Activated T-cell treated with anti-CD3 and anti-CD28 coated beads, Interleukin-2, amount 50 U/mL, for 72 hours (primary cell): ENCODE results near the gene SENP1. TPM values are rescaled to one million over a fixed set of nuclear protein-coding genes. Genes with fewer than 3 reads are reported as not detected.

Experiments
- ATAC-seq, 2 donors: fragments of 150-1000 bp; cut with Tn5 transposase; replicated peaks in 1 of 2; 2 replicates each; pipeline ENCODE4 v1.10.0; 2021; ENCODE audit warnings: moderate library complexity in 2 of 2, mild to moderate bottlenecking in 1 of 2
- DNase-seq, 2 donors: peaks; one replicate each; pipeline ENCODE4 v3.0.0; 2021 to 2022; ENCODE audit warnings: mixed read lengths in 1 of 2
- H3K27ac Mint-ChIP-seq: one replicate; pipeline ENCODE4 v1.8.0; 2022; ENCODE audit warnings: mild to moderate bottlenecking, moderate library complexity, mixed read lengths
- H3K27me3 Mint-ChIP-seq: one replicate; pipeline ENCODE4 v1.8.0; 2022; ENCODE audit warnings: low read depth, mixed read lengths
- H3K36me3 Mint-ChIP-seq, 2 donors: one replicate each; pipeline ENCODE4 v1.8.0; 2022; ENCODE audit warnings: mixed read lengths in 2 of 2, mild to moderate bottlenecking in 1 of 2; ENCODE audit not compliant: insufficient read depth in 2 of 2
- H3K4me1 Mint-ChIP-seq: one replicate; pipeline ENCODE4 v1.8.0; 2022; ENCODE audit warnings: low read depth, mixed read lengths
- H3K4me3 Mint-ChIP-seq, 2 donors: one replicate each; pipeline ENCODE4 v1.8.0; 2022; ENCODE audit warnings: mild to moderate bottlenecking in 2 of 2, mixed read lengths in 2 of 2, moderate library complexity in 2 of 2
- H3K9me3 Mint-ChIP-seq, 2 donors: one replicate each; pipeline ENCODE4 v1.8.0; 2022; ENCODE audit warnings: mixed read lengths in 2 of 2
- total RNA-seq, 2 donors: library from RNA; stranded (reverse); gene quantifications; one replicate each; pipeline ENCODE4 v1.2.3, GENCODE V29; 2022

Gene SENP1
- total RNA-seq, result 10 to 100 TPM; 58.4 to 68.7 TPM

GRCh38 chr12:48105867-48106680 is at the start of gene SENP1:
TSS of gene SENP1 (minus strand) at chr12:48106079. CDS start at chr12:48101472, 4,607 bp downstream.
- DNase-seq, result peak; percentile 91 to 92
- Mint-ChIP-seq H3K9me3 (no peaks in the 10 kb centered on the region), H3K27ac (peak within 1 kb of the TSS; percentile 94), H3K4me1 (peaks cover 52% of the 10 kb centered on the region), H3K36me3 (peaks cover 4% of the 10 kb centered on the region in 2 donors), H3K4me3 (peak within 1 kb of the TSS; percentile 90 to 97), H3K27me3 (no peaks in the 10 kb centered on the region)
- peak; percentile 89 to 90 for ATAC-seq

DNA sequence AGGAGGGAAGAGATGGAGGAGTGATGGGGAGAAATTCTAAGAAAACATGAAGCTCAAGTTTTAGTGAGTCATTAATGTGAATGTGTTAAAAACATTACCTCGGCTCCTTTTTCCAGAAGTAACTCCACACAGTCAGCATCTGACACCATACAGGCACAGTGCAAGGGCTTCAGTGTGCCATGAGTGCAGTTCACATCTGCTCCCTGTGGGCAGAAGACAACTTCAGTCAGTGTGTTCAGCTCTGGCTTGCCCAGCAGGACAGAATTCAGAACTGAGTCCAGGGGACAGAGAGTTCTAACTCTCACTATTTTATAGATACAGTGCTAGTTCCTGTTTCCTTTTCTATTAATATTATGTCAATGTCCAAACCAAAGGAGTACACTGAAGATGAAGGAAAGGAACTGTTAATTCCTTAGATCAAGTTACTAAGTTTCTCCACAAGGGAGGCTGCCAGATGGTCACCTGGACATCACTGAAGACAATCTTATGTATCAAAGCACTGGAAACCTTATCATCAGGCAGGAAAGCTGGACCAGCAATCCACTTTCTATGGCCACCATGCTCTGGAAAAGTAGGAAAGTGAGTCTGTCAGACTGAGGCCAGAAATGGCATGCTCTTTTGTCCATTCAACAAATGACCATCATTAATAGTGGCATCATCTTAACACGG is 45.4 kb upstream of the SENP1 start:
- Mint-ChIP-seq H3K4me3 (no peak overlapping the region), H3K4me1 (peaks cover 32% of the 10 kb centered on the region), H3K27ac (no peak overlapping the region), H3K9me3 (no peaks in the 10 kb centered on the region), H3K36me3 (peaks cover 2 to 24% of the 10 kb centered on the region in 2 donors), H3K27me3 (no peaks in the 10 kb centered on the region)
- ATAC-seq, result peak in 1 of 2 donors; percentile 35
- no peak for DNase-seq

DNA sequence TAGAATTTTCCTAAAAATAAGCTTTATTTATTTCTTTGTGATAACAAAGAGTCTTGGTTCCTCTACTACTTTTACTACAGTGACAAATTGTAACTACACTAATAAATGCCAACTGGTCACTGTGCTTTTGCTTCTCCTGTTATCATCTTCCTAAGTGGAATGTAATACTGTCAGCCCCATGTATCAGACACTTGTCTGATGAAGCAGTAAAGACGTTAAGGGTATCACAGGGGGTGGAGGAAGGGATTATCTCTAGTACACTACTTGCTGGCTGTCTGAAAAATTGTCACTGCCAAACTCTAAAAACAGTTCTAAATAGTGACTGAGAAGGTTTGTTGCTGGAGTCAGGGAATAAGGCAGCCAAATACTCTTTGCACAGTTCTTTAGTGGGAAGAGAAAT is 40.1 kb upstream of the SENP1 start:
- no peak overlapping the region for H3K4me3 Mint-ChIP-seq
- H3K27me3 Mint-ChIP-seq, result no peaks in the 10 kb centered on the region
- H3K4me1 Mint-ChIP-seq, result peaks cover 3% of the 10 kb centered on the region
- no peak for DNase-seq
- ATAC-seq, result no peak
- no peaks in the 10 kb centered on the region for H3K9me3 Mint-ChIP-seq
- peaks cover 0 to 24% of the 10 kb centered on the region in 2 donors for H3K36me3 Mint-ChIP-seq
- no peak overlapping the region for H3K27ac Mint-ChIP-seq

DNA sequence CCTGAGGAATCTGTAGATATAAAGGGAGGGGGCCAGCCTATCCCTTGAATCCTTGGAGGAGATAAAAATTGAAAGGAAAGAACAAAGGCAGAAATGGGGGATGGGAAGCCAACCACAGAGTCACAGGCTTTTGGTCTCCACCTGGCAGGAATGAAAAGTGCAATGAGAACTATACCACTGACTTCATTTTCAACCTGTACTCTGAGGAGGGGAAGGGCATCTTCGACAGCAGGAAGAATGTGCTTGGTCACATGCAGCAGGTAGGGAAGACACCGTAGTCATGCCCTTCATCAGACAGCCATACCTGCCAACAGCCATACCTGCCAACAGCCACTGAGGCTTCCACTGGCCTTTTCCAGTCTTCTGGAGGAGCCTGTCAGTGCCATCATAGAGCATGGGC is 38.0 kb upstream of the SENP1 start:
- peak overlapping the region; percentile 39 for H3K27ac Mint-ChIP-seq
- H3K27me3 Mint-ChIP-seq, result no peaks in the 10 kb centered on the region
- DNase-seq (no peak), ATAC-seq (no peak)
- H3K9me3 Mint-ChIP-seq, result no peaks in the 10 kb centered on the region
- no peak overlapping the region for H3K4me3 Mint-ChIP-seq
- H3K36me3 Mint-ChIP-seq, result peaks cover 0 to 18% of the 10 kb centered on the region in 2 donors
- H3K4me1 Mint-ChIP-seq, result peaks cover under 1% of the 10 kb centered on the region

DNA sequence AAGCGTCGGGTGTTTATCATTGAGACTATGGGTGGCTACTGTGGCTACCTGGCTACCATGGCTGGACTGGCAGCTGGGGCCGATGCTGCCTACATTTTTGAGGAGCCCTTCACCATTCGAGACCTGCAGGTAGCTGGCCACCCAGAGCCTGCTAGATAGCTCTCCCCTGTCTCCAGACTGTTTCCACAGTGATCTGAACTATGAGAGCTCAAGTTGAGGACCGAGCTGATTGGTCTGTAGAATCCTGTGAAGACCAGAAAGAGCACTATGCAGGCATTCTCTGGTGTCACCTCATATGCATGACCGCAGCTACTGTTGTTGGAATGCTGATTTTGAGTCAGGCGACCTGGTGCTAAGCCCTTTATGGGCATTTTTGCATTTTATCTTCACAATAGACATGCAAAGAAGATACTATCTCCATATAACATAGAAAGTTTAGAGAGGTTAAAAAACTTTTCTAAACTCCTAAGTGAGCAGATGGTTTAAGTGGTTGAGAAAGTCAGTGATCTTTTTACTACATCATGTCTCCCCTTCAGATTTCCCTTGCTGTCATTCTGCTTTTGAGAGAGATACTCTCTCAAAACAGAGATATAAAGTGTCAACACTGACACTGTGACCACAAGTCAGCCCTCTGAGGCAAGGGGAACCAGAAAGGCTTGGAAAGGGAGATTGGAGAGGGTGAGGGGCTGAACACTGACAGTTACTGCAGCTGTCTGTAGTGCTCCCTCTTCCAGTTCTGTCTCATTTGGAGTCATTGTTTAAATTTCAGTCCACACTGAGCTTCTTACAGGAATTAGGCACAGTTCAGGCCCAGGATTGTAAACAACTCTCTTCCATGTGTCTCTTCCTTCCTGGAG is 37.2 kb upstream of the SENP1 start:
- H3K27ac Mint-ChIP-seq, result peak overlapping the region; percentile 39
- no peaks in the 10 kb centered on the region for H3K9me3 Mint-ChIP-seq
- H3K36me3 Mint-ChIP-seq, result peaks cover 0 to 15% of the 10 kb centered on the region in 2 donors
- H3K4me1 Mint-ChIP-seq, result no peaks in the 10 kb centered on the region
- H3K27me3 Mint-ChIP-seq, result no peaks in the 10 kb centered on the region
- DNase-seq (no peak), ATAC-seq (no peak)
- no peak overlapping the region for H3K4me3 Mint-ChIP-seq

DNA sequence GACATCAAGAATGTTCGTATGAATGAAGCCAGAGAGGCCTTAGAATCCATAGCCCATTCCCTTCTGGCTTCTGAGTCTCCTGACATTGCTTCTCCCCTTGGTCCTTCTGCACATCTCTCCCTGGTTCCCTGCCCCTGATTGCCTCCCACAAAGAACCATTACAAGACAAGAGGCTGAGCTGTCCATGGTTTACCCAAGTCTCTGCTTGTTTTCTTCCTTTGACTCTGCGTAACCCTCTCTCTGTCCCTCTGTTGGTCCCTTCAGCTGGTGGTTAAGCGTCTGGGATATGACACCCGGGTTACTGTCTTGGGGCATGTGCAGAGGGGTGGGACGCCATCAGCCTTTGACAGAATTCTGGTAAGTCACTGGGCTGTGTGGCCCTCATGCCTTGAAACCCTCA is 29.1 kb upstream of the SENP1 start:
- Mint-ChIP-seq H3K4me3 (no peak overlapping the region), H3K4me1 (no peaks in the 10 kb centered on the region), H3K9me3 (no peaks in the 10 kb centered on the region), H3K27ac (no peak overlapping the region), H3K36me3 (peaks cover 0 to 11% of the 10 kb centered on the region in 2 donors), H3K27me3 (no peaks in the 10 kb centered on the region)
- no peak for DNase-seq
- ATAC-seq, result no peak

GRCh38 chr12:48132826-48133225 is 26.9 kb upstream of the SENP1 start:
- Mint-ChIP-seq H3K36me3 (peaks cover 0 to 13% of the 10 kb centered on the region in 2 donors), H3K9me3 (no peaks in the 10 kb centered on the region), H3K4me3 (no peak overlapping the region), H3K27me3 (no peaks in the 10 kb centered on the region), H3K4me1 (no peaks in the 10 kb centered on the region), H3K27ac (no peak overlapping the region)
- ATAC-seq (no peak), DNase-seq (no peak)

DNA sequence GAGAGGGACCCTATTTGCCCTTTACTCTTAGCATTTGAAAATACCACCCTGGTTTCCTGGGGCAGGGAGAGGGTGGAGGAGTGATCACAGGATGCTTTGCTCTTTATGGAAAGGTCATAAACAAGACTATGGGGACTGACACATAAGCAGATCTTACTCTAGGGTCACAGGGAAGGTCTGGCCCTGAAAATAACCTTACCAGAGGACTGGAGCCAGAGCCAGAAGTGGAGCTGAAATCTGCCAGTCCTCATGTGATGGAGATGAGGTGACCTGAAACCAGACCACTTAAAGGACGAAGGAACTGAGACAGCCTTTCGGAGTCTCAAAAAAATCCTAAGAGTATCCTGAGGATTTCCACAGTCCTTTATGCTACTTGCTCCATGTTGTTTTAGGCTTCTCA is 25.6 kb upstream of the SENP1 start:
- Mint-ChIP-seq H3K27me3 (no peaks in the 10 kb centered on the region), H3K4me1 (no peaks in the 10 kb centered on the region), H3K9me3 (no peaks in the 10 kb centered on the region), H3K36me3 (peaks cover 0 to 15% of the 10 kb centered on the region in 2 donors), H3K4me3 (no peak overlapping the region), H3K27ac (no peak overlapping the region)
- ATAC-seq (no peak), DNase-seq (no peak)

DNA sequence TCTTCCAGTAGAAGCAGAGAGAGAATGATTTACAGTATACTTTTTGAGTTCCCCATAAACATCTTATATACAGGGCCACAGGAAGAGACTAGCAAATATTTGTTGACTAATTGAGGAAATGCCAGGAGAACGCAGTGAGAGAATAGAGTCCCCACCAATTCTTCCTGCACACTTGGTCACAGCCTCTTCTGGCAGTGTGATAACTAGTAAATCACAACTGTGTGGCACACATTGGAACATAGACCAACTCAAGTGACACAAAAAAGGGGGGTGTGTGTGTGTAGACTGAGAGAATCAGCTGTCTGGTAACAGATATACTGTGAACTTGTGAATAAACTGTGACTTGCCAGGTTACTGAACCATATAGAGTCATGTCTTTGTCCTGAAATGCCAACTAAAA is 23.5 kb upstream of the SENP1 start:
- Mint-ChIP-seq H3K27me3 (no peaks in the 10 kb centered on the region), H3K4me1 (no peaks in the 10 kb centered on the region), H3K4me3 (no peak overlapping the region), H3K27ac (peak overlapping the region; percentile 9), H3K9me3 (no peaks in the 10 kb centered on the region), H3K36me3 (peaks cover 1 to 10% of the 10 kb centered on the region in 2 donors)
- no peak for DNase-seq
- ATAC-seq, result no peak

DNA sequence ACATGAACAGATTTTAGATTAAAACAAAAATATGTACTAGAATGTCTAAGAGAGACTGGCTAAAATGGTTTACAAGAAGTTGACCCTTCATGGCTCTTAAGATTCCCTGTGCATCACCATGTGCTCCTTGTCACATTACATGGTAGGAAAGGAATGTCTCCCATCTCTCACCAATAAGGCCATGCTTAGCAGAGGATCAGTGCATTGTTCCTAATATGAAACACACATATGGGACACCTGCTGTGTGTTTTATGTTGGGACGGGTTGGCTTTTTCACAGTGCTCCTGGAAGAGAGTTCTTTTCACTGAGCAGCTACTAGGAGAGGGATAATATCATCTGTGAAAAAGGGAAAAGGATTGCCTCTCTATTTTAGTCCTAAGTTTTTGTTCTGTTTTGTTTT is 22.9 kb upstream of the SENP1 start:
- no peaks in the 10 kb centered on the region for H3K27me3 Mint-ChIP-seq
- peaks cover 1 to 10% of the 10 kb centered on the region in 2 donors for H3K36me3 Mint-ChIP-seq
- H3K27ac Mint-ChIP-seq, result no peak overlapping the region
- no peaks in the 10 kb centered on the region for H3K4me1 Mint-ChIP-seq
- H3K4me3 Mint-ChIP-seq, result no peak overlapping the region
- H3K9me3 Mint-ChIP-seq, result no peaks in the 10 kb centered on the region
- DNase-seq (no peak), ATAC-seq (no peak)

DNA sequence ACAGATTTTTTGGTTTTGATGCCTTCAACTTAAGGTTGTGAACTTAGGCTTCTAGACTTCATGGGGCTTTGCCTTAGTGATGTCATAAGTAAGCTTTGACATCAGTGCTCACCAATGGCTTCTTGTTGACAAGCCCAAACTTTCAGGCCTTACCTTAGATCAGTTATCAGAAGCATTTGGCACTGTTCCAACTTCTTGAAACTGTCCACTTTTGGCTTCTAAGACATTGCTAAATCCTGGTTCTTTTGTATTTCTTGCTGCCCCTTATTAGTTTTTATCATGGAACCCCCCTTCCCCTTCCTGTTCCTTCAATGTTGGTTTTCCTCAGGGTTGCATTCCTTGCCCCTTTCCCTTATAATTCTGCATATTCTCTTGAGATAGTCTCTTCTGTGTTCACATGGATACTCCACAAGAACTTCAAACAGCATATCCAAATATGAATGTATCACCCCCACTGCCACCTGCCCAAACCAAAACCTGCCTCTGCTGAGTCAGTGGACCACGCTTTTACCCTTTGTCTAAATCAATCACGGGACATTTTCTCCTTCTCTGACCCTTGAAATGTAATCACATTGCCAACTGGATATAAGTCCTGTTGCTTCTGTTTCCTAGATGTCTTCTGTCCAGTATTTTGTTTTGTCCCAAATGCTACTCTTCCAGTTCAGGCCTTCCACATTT is 21.2 kb upstream of the SENP1 start:
- Mint-ChIP-seq H3K4me3 (no peak overlapping the region), H3K27me3 (no peaks in the 10 kb centered on the region), H3K27ac (no peak overlapping the region), H3K9me3 (no peaks in the 10 kb centered on the region), H3K36me3 (peaks cover 1 to 7% of the 10 kb centered on the region in 2 donors), H3K4me1 (no peaks in the 10 kb centered on the region)
- ATAC-seq (no peak), DNase-seq (no peak)

- H3K27ac Mint-ChIP-seq, result no peak overlapping the region
- peaks cover 1 to 6% of the 10 kb centered on the region in 2 donors for H3K36me3 Mint-ChIP-seq
- H3K4me3 Mint-ChIP-seq, result no peak overlapping the region
- H3K27me3 Mint-ChIP-seq, result no peaks in the 10 kb centered on the region
- peaks cover 4% of the 10 kb centered on the region for H3K4me1 Mint-ChIP-seq
- DNase-seq, result no peak
- no peak for ATAC-seq
- no peaks in the 10 kb centered on the region for H3K9me3 Mint-ChIP-seq
Observed at GRCh38 chr12:48125985-48126384, 20.1 kb upstream of the SENP1 start.
